Germinal center (tissue), 1 donor: Measurements from ENCODE around the gene CPS1.

Experiments used
- DNase-seq: peaks from one replicate; pipeline ENCODE4 v3.0.0; 2012; ENCODE audit warnings: mixed read lengths, low spot score

CPS1 gene

GRCh38 chr2:210681491-210681890 is 125.1 kb downstream of the CPS1 start:
- DNase-seq = no peak

- no peak for DNase-seq
Measured at GRCh38 chr2:210686401-210686800, 130.0 kb downstream of the CPS1 start.

- DNase-seq = no peak
Measured at GRCh38 chr2:210687786-210688470, 131.5 kb downstream of the CPS1 start.

GRCh38 chr2:210707900-210708299 is 151.5 kb downstream of the CPS1 start:
- DNase-seq = no peak

- DNase-seq = no peak
Measured at GRCh38 chr2:210713122-210713521, 156.7 kb downstream of the CPS1 start.

- no peak for DNase-seq
Measured at GRCh38 chr2:210715560-210716082, 159.2 kb downstream of the CPS1 start.

GRCh38 chr2:210718503-210718902 is 162.1 kb downstream of the CPS1 start:
- no peak for DNase-seq

GRCh38 chr2:210722092-210722491 is 165.7 kb downstream of the CPS1 start:
- no peak for DNase-seq

GRCh38 chr2:210727549-210727948 is 171.2 kb downstream of the CPS1 start:
- DNase-seq = no peak
